Kidney epithelial cell (primary cell): ENCODE results near the gene PID1. TPM values are rescaled to one million over a fixed set of nuclear protein-coding genes. Genes with fewer than 3 reads are reported as not detected.

Experiments used
- DNase-seq: peaks from one replicate; pipeline ENCODE4 v3.0.0-alpha.2; 2010; ENCODE audit warnings: low read depth
- H3K27me3 ChIP-seq: 2 replicates; pipeline ENCODE4 v1.6.0; 2011; ENCODE audit warnings: low read length; ENCODE audit not compliant: control insufficient read depth, insufficient read depth
- H3K36me3 ChIP-seq: 2 replicates; pipeline ENCODE4 v1.5.1; 2011; ENCODE audit warnings: low read length; ENCODE audit not compliant: control insufficient read depth, insufficient read depth
- H3K4me3 ChIP-seq: 2 replicates; pipeline ENCODE4 v1.5.1; 2011; ENCODE audit warnings: low read depth, mild to moderate bottlenecking, control low read depth, low read length
- CTCF ChIP-seq: IDR thresholded peaks from 2 replicates; pipeline ENCODE4 v1.5.1; 2011; ENCODE audit warnings: mild to moderate bottlenecking, moderate library complexity, low read length, control low read depth, inconsistent platforms; ENCODE audit not compliant: insufficient read depth, poor library complexity, severe bottlenecking
- total RNA-seq: library from RNA; depleted of rRNA; stranded (reverse); fragments of >200 nt; gene quantifications from 2 replicates; pipeline ENCODE4 v1.2.3, GENCODE V29; 2015

PID1 gene
- total RNA-seq, 1 donor from 2014 or later = 0.21 TPM

DNA sequence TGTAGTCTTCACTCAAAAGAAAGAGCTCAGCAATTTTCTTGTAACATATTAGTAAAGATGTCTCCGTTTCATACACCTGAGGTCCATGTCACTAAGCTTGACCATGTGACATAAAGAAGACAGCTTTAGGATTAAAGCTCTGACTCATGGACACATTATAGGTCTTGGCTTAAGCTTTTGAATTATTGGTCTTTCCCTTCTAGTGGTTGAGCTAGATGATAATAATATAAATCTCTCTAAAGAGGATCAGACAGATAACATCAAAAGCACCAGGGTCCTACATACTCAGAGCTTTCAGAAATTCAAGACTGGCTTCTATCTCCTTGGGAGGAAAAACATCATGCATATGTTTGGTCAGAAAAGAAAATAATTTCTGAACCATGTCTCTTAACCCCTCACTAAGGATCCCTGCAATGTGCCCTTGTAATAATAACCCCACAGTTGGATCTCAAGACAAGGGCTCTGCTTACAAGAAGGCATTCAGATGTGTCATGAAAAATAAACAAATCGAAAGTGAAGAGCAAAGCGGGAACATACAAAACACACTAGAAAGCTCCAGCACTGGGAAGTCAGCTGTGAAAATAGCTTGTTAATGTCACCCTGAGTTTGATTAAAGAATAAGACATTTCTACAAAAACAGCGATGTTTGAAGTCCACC is 174.5 kb downstream of the PID1 start:
- Histone ChIP-seq H3K27me3 (no peaks in the 10 kb centered on the region), H3K4me3 (no peak overlapping the region), H3K36me3 (no peaks in the 10 kb centered on the region)
- no peak for DNase-seq
- TF ChIP-seq CTCF = no peak

DNA sequence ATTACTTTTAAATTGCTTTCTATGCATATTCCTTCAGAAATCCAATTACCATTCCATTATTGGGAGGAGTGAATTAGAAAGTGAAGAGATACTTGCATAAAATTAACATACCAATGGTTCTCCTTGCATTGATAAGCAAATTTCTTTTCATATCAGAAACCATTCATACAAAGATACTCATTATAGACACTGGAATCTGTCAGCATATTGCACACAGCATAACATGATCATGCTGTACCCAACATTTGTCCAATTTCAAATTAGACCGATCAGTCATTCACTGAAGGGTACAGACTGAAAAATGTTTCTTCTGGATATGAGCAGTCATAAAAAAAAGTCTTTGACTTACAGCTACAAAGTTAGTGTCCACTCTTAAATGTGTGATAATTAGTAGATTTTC is 175.6 kb downstream of the PID1 start:
- TF ChIP-seq CTCF = no peak
- Histone ChIP-seq H3K4me3 (no peak overlapping the region), H3K36me3 (no peaks in the 10 kb centered on the region), H3K27me3 (no peaks in the 10 kb centered on the region)
- DNase-seq = no peak

DNA sequence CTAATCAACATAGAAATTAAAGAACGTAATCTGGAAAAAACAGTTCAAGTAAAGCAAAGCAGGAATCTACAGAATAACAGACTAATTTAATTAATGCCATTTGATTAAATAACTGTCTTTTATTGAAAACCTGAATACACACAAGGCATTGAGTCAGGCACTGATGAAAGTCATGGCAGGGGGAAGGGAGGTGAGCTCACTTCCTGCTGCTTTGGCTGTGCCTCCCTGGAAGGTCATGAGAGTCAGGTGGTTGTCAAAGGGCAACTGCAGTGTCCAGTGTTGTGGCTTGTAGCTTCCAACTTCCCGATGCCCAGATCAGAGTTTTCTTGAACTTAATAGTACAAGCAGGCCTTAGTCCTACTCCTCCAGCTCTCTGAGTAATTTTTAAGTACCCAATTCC is 180.9 kb downstream of the PID1 start:
- TF ChIP-seq CTCF = no peak
- DNase-seq = no peak
- H3K4me3 ChIP-seq = no peak overlapping the region
- no peaks in the 10 kb centered on the region for H3K27me3 ChIP-seq
- no peaks in the 10 kb centered on the region for H3K36me3 ChIP-seq

GRCh38 chr2:229089776-229090175 is 181.3 kb downstream of the PID1 start:
- Histone ChIP-seq H3K36me3 (no peaks in the 10 kb centered on the region), H3K4me3 (no peak overlapping the region), H3K27me3 (no peaks in the 10 kb centered on the region)
- DNase-seq = no peak
- no peak for TF ChIP-seq CTCF

DNA sequence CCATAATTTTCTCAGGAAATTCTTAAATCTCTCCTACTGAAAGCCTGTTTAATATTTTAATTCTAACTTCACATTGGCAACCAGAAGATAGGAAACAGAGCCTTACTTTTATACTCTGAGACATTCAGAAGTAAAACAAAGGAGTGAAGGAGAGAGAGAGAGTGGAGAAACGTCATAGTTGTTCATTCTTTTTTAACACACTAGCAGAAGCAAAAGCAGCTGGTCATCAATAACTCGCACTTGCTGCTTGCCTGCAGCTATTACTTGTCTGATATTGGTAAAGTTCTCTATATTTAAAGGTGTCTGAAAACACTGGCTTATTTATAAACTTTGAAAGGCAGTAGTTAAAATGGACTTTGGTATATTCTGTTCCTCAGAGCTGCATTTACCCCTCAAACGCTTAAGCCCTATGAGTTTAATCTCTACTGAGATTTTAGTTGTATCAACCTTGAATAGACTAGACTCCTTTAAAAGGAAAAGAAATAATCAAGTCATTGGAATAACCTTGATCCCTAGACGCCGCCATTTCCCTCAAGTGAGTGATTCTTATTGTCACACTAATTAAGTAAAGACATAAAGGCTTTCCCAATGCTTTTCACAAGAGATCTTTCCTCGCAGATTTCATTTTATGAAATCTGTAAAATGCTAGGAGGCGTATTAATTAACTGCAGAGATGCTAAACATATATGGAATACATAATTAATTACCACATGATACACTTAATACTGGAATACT is 182.0 kb downstream of the PID1 start:
- TF ChIP-seq CTCF = no peak
- DNase-seq = no peak
- Histone ChIP-seq H3K36me3 (no peaks in the 10 kb centered on the region), H3K4me3 (no peak overlapping the region), H3K27me3 (no peaks in the 10 kb centered on the region)
